ENCODE results near the gene MAML2.

DNA sequence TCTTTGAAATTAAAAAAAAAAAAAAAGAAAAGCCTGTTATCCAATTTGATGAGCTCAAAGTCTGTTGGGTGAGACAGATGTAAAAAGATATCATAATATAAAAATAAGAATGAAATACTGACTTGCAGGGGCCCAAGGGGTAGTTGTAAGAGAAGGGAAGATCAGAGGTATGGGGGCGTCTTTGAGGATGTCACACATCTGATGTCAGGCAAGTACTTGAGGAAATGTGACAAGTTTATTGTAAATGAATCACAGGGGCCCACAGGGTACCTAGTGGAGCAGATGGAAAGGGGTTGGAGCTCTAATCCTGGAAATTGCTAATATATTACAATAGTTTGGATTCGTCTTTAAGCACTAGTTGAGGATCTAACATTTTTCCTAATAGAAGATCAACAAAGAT, 131.6 kb downstream of the MAML2 start:
- TF ChIP-seq TCF12 (IDR thresholded peaks at IDR 0.05), result no peak
- no peak for TF ChIP-seq TCF12 (CRISPR knock-in tag; IDR thresholded peaks at IDR 0.05)
- no peak for TF ChIP-seq POLR2AphosphoS5 (IDR thresholded peaks at IDR 0.05; ENCODE audit: low read depth, low read length)
